Mucosa of rectum (tissue), 2 donors: ENCODE results near the gene MTA3.

Source experiments
- H3K27ac ChIP-seq, 2 donors: one replicate each; pipeline ENCODE4 v1.7.0; 2013; ENCODE audit warnings: inconsistent platforms in 2 of 2, low read depth in 2 of 2, low read length in 2 of 2
- H3K27me3 ChIP-seq, 2 donors: one replicate each; pipeline ENCODE4 v1.7.0; 2013; ENCODE audit warnings: low read length in 2 of 2; ENCODE audit not compliant: control insufficient read depth in 2 of 2, insufficient read depth in 2 of 2
- H3K36me3 ChIP-seq, 2 donors: one replicate each; pipeline ENCODE4 v1.7.0; 2013; ENCODE audit warnings: low read length in 2 of 2; ENCODE audit not compliant: control insufficient read depth in 2 of 2, insufficient read depth in 2 of 2
- H3K4me1 ChIP-seq, 2 donors: one replicate each; pipeline ENCODE4 v1.7.0; 2013; ENCODE audit warnings: low read length in 2 of 2, mild to moderate bottlenecking in 1 of 2; ENCODE audit not compliant: control insufficient read depth in 2 of 2, insufficient read depth in 2 of 2
- H3K4me3 ChIP-seq, 2 donors: one replicate each; pipeline ENCODE4 v1.7.0; 2013; ENCODE audit warnings: low read length in 2 of 2
- H3K9ac ChIP-seq, 2 donors: one replicate each; pipeline ENCODE4 v1.7.0; 2013; ENCODE audit warnings: low read length in 2 of 2, low read depth in 1 of 2, mild to moderate bottlenecking in 1 of 2
- H3K9me3 ChIP-seq, 2 donors: one replicate each; pipeline ENCODE4 v1.7.0; 2013; ENCODE audit warnings: low read length in 2 of 2; ENCODE audit not compliant: control insufficient read depth in 2 of 2
- donor health status: healthy.
- donor health status: Normal muscosa, but diverticular disease.

Gene MTA3

GRCh38 chr2:42693688-42694479 is 125.5 kb downstream of the MTA3 start:
- Histone ChIP-seq H3K27ac (no peak overlapping the region), H3K4me3 (no peak overlapping the region), H3K9ac (no peak overlapping the region), H3K9me3 (no peaks in the 10 kb centered on the region), H3K27me3 (no peaks in the 10 kb centered on the region), H3K4me1 (no peaks in the 10 kb centered on the region), H3K36me3 (no peaks in the 10 kb centered on the region)

- no peaks in the 10 kb centered on the region for H3K4me1 ChIP-seq
- no peak overlapping the region for H3K27ac ChIP-seq
- H3K9me3 ChIP-seq, result no peaks in the 10 kb centered on the region
- H3K9ac ChIP-seq, result no peak overlapping the region
- H3K4me3 ChIP-seq, result no peak overlapping the region
- no peaks in the 10 kb centered on the region for H3K27me3 ChIP-seq
- H3K36me3 ChIP-seq, result no peaks in the 10 kb centered on the region
Measured at GRCh38 chr2:42696987-42697386, 128.6 kb downstream of the MTA3 start.

GRCh38 chr2:42698940-42699339 is 130.5 kb downstream of the MTA3 start:
- H3K4me3 ChIP-seq, result no peak overlapping the region
- H3K27me3 ChIP-seq, result no peaks in the 10 kb centered on the region

GRCh38 chr2:42706836-42707235 is 138.4 kb downstream of the MTA3 start:
- Histone ChIP-seq H3K27me3 (no peaks in the 10 kb centered on the region), H3K9me3 (no peaks in the 10 kb centered on the region), H3K36me3 (peaks cover 18% of the 10 kb centered on the region in 2 donors), H3K27ac (no peak overlapping the region), H3K9ac (no peak overlapping the region), H3K4me3 (no peak overlapping the region), H3K4me1 (no peaks in the 10 kb centered on the region)

More at GRCh38 chr2:42698940-42699339, 130.5 kb downstream of the MTA3 start:
- Histone ChIP-seq H3K27ac (no peak overlapping the region), H3K36me3 (peaks cover 0 to 4% of the 10 kb centered on the region in 2 donors), H3K9me3 (no peaks in the 10 kb centered on the region), H3K9ac (no peak overlapping the region), H3K4me1 (no peaks in the 10 kb centered on the region)

- Histone ChIP-seq H3K27ac (no peak overlapping the region), H3K4me3 (no peak overlapping the region), H3K36me3 (peaks cover 15 to 18% of the 10 kb centered on the region in 2 donors), H3K27me3 (no peaks in the 10 kb centered on the region), H3K9ac (no peak overlapping the region), H3K9me3 (no peaks in the 10 kb centered on the region), H3K4me1 (no peaks in the 10 kb centered on the region)
Measured at GRCh38 chr2:42708179-42708578, 139.7 kb downstream of the MTA3 start.

GRCh38 chr2:42711896-42712295 is 143.5 kb downstream of the MTA3 start:
- Histone ChIP-seq H3K4me1 (no peaks in the 10 kb centered on the region), H3K4me3 (no peak overlapping the region), H3K9ac (no peak overlapping the region), H3K9me3 (no peaks in the 10 kb centered on the region), H3K27me3 (no peaks in the 10 kb centered on the region), H3K36me3 (peaks cover 6 to 9% of the 10 kb centered on the region in 2 donors), H3K27ac (no peak overlapping the region)

GRCh38 chr2:42712934-42713333 is 144.5 kb downstream of the MTA3 start:
- Histone ChIP-seq H3K9me3 (no peaks in the 10 kb centered on the region), H3K27ac (no peak overlapping the region), H3K4me1 (no peaks in the 10 kb centered on the region), H3K36me3 (peaks cover 6 to 8% of the 10 kb centered on the region in 2 donors), H3K9ac (no peak overlapping the region), H3K4me3 (no peak overlapping the region), H3K27me3 (no peaks in the 10 kb centered on the region)

GRCh38 chr2:42713920-42714319 is 145.5 kb downstream of the MTA3 start:
- Histone ChIP-seq H3K4me1 (no peaks in the 10 kb centered on the region), H3K4me3 (no peak overlapping the region), H3K36me3 (peaks cover 0 to 3% of the 10 kb centered on the region in 2 donors), H3K27ac (no peak overlapping the region), H3K9ac (no peak overlapping the region), H3K27me3 (no peaks in the 10 kb centered on the region), H3K9me3 (no peaks in the 10 kb centered on the region)

GRCh38 chr2:42714686-42715085 is 146.3 kb downstream of the MTA3 start:
- no peaks in the 10 kb centered on the region for H3K9me3 ChIP-seq
- no peaks in the 10 kb centered on the region for H3K4me1 ChIP-seq
- H3K36me3 ChIP-seq, result peaks cover 0 to 3% of the 10 kb centered on the region in 2 donors
- H3K9ac ChIP-seq, result no peak overlapping the region
- no peak overlapping the region for H3K27ac ChIP-seq
- H3K27me3 ChIP-seq, result no peaks in the 10 kb centered on the region
- no peak overlapping the region for H3K4me3 ChIP-seq

GRCh38 chr2:42721898-42722297 is 153.5 kb downstream of the MTA3 start:
- Histone ChIP-seq H3K27me3 (no peaks in the 10 kb centered on the region), H3K9ac (no peak overlapping the region), H3K4me3 (no peak overlapping the region), H3K27ac (no peak overlapping the region), H3K9me3 (no peaks in the 10 kb centered on the region), H3K36me3 (peaks cover 0 to 6% of the 10 kb centered on the region in 2 donors), H3K4me1 (peaks cover 0 to 8% of the 10 kb centered on the region in 2 donors)
